HepG2 (cell line): ENCODE data around the gene THOC6. TPM values are rescaled to one million over a fixed set of nuclear protein-coding genes. Genes with fewer than 3 reads are reported as not detected.

Experiments
- ELF3 ChIP-seq: IDR thresholded peaks from 2 replicates; pipeline ENCODE4 v1.6.1; 2016; ENCODE audit warnings: missing genetic modification reagents, missing compliant biosample characterization
- FOXJ3 ChIP-seq: sonication (generic); formaldehyde crosslinking; IDR thresholded peaks from 2 replicates; pipeline ENCODE4 v1.4.0; 2020; ENCODE audit warnings: missing genetic modification reagents, mild to moderate bottlenecking, borderline replicate concordance
- GTF3A ChIP-seq: sonication (generic); formaldehyde crosslinking; conservative IDR thresholded peaks from 2 replicates; pipeline ENCODE4 v1.4.0; 2020; ENCODE audit warnings: mild to moderate bottlenecking, missing genetic modification reagents
- JARID2 ChIP-seq: sonication (generic); formaldehyde crosslinking; IDR thresholded peaks from 2 replicates; pipeline ENCODE4 v1.8.1; 2023; ENCODE audit warnings: missing genetic modification reagents, inconsistent platforms; ENCODE audit not compliant: insufficient replicate concordance
- NONO ChIP-seq, 2 experiments: fragments of 450-650 bp in 1 of 2; sonication (generic) in 1 of 2; formaldehyde crosslinking in 1 of 2; IDR thresholded peaks in 1 of 2; conservative IDR thresholded peaks in 1 of 2; 2 replicates each; pipeline versions ENCODE4 v1.6.1 to v1.8.0; 2017 to 2022; ENCODE audit warnings: mild to moderate bottlenecking in 1 of 2, missing genetic modification reagents in 1 of 2, moderate library complexity in 1 of 2
- SALL1 ChIP-seq: sonication (generic); formaldehyde crosslinking; IDR thresholded peaks from 2 replicates; pipeline ENCODE4 v1.8.0; 2022; ENCODE audit warnings: mild to moderate bottlenecking, missing genetic modification reagents
- ZBTB3 ChIP-seq: sonication (generic); formaldehyde crosslinking; IDR thresholded peaks from 2 replicates; pipeline ENCODE4 v1.4.0; 2020; ENCODE audit warnings: low read depth, mild to moderate bottlenecking, moderate library complexity, missing genetic modification reagents, borderline replicate concordance
- ZFP82 ChIP-seq: sonication (generic); formaldehyde crosslinking; IDR thresholded peaks from 2 replicates; pipeline ENCODE4 v1.5.1; 2020; ENCODE audit warnings: mild to moderate bottlenecking, missing genetic modification reagents, borderline replicate concordance
- ZNF24 ChIP-seq: fragments of 450-650 bp; IDR thresholded peaks from 2 replicates; pipeline ENCODE4 v1.6.1; 2017; ENCODE audit warnings: antibody characterized with exemption, mild to moderate bottlenecking
- ZNF44 ChIP-seq: sonication (generic); formaldehyde crosslinking; IDR thresholded peaks from 2 replicates; pipeline ENCODE4 v1.5.1; 2020; ENCODE audit warnings: mild to moderate bottlenecking, missing genetic modification reagents
- ZNF484 ChIP-seq: sonication (generic); formaldehyde crosslinking; IDR thresholded peaks from 2 replicates; pipeline ENCODE4 v1.5.1; 2020; ENCODE audit warnings: mild to moderate bottlenecking, low read depth, missing genetic modification reagents, borderline replicate concordance
- ZNF546 ChIP-seq: sonication (generic); formaldehyde crosslinking; conservative IDR thresholded peaks from 2 replicates; pipeline ENCODE4 v1.8.1; 2023; ENCODE audit warnings: mild to moderate bottlenecking, missing genetic modification reagents
- ZNF570 ChIP-seq: sonication (generic); formaldehyde crosslinking; IDR thresholded peaks from 2 replicates; pipeline ENCODE4 v1.4.0; 2020; ENCODE audit warnings: mild to moderate bottlenecking, missing genetic modification reagents, borderline replicate concordance
- ZNF879 ChIP-seq: sonication (generic); formaldehyde crosslinking; IDR thresholded peaks from 2 replicates; pipeline ENCODE4 v1.8.1; 2023; ENCODE audit warnings: missing genetic modification reagents
- ZSCAN12 ChIP-seq: sonication (generic); formaldehyde crosslinking; IDR thresholded peaks from 2 replicates; pipeline ENCODE4 v1.9.0; 2021; ENCODE audit warnings: mild to moderate bottlenecking, missing genetic modification reagents
- polyA plus RNA-seq, 8 experiments: library from polyadenylated mRNA; depleted of rRNA in 3 of 8; stranded (reverse) in 7 of 8; unstranded in 1 of 8; fragments of >200 nt; fragmentation: Illumina TruSeq in 4 of 8; extraction: Trizol in 4 of 8; gene quantifications; 2 replicates each; pipeline versions ENCODE4 v1.2.1 to v1.2.3, GENCODE V29; 2011 to 2016; ENCODE audit warnings: low read depth in 4 of 8, missing spikeins in 1 of 8, mixed read lengths in 1 of 8; ENCODE audit not compliant: insufficient read depth in 1 of 8
- total RNA-seq, 5 experiments: library from RNA; depleted of rRNA; stranded (reverse); fragments of >200 nt; fragmentation: Illumina TruSeq; extraction: Trizol; gene quantifications; 2 replicates each; pipeline ENCODE4 v1.2.3, GENCODE V29; 2016; ENCODE audit warnings: low read depth in 1 of 5
- TF ChIP-seq, protein P1 (sequence below): sonication (generic); formaldehyde crosslinking; IDR thresholded peaks from 2 replicates; pipeline ENCODE4 v1.4.0; 2020; ENCODE audit warnings: mild to moderate bottlenecking, low read depth, missing genetic modification reagents
- TF ChIP-seq, protein P2 (sequence below): sonication (generic); formaldehyde crosslinking; IDR thresholded peaks from 2 replicates; pipeline ENCODE4 v1.5.0; 2020; ENCODE audit warnings: missing genetic modification reagents
- TF ChIP-seq, protein P3 (sequence below): sonication (generic); formaldehyde crosslinking; conservative IDR thresholded peaks from 2 replicates; pipeline ENCODE4 v1.4.0; 2020; ENCODE audit warnings: missing genetic modification reagents
- TF ChIP-seq, protein P4 (sequence below): IDR thresholded peaks from 2 replicates; pipeline ENCODE4 v1.6.1; 2012; ENCODE audit warnings: low read length, improper control_type of control experiment

The THOC6 gene
- total and polyA plus RNA-seq, 2 of the 13 experiments (the other 11 are each of a cell fraction or from before 2014, with no cell fraction given), result 32.1 to 37.0 TPM

DNA sequence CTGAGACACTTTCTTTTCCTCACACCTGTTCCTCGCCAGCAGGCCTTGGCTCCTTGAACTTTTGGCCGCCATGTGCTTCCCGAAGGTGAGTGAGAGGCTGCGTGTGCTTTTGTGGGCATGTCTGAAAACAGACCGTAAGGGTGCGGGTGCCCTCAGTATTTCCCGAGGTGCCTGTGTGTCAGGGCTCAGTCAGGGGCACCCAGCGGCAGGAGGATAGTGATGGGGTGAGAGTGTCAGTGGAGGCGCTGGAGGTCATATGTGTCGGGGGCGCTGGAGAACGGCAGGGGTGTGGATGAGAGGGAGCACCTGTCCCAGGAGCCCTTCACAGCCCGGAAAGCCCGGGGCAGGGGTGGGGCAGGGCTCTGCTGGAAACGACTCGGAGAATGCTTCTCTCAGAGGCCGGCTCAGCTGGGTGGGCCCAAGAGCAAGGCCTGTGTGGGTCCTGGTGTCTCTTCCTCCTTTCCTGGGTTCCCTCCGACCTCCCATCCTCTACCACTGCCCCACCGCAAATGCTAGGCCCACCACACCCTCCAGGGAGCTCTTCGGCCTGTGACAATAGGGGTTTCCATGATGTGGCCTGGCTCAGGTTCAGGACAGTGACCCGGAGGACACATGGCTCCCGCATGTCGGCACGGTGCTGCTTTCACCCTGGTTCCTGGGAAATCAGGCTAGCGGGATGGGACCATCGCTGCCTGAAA is 42.1 kb downstream of the THOC6 start (continued):
- TF ChIP-seq, protein P1, sequence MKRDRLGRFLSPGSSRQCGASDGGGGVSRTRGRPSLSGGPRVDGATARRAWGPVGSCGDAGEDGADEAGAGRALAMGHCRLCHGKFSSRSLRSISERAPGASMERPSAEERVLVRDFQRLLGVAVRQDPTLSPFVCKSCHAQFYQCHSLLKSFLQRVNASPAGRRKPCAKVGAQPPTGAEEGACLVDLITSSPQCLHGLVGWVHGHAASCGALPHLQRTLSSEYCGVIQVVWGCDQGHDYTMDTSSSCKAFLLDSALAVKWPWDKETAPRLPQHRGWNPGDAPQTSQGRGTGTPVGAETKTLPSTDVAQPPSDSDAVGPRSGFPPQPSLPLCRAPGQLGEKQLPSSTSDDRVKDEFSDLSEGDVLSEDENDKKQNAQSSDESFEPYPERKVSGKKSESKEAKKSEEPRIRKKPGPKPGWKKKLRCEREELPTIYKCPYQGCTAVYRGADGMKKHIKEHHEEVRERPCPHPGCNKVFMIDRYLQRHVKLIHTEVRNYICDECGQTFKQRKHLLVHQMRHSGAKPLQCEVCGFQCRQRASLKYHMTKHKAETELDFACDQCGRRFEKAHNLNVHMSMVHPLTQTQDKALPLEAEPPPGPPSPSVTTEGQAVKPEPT (CRISPR knock-in tag), result peak; percentile 27
- TF ChIP-seq, protein P2, sequence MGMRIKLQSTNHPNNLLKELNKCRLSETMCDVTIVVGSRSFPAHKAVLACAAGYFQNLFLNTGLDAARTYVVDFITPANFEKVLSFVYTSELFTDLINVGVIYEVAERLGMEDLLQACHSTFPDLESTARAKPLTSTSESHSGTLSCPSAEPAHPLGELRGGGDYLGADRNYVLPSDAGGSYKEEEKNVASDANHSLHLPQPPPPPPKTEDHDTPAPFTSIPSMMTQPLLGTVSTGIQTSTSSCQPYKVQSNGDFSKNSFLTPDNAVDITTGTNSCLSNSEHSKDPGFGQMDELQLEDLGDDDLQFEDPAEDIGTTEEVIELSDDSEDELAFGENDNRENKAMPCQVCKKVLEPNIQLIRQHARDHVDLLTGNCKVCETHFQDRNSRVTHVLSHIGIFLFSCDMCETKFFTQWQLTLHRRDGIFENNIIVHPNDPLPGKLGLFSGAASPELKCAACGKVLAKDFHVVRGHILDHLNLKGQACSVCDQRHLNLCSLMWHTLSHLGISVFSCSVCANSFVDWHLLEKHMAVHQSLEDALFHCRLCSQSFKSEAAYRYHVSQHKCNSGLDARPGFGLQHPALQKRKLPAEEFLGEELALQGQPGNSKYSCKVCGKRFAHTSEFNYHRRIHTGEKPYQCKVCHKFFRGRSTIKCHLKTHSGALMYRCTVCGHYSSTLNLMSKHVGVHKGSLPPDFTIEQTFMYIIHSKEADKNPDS, result 0 out of 2 replicates have a peak, but pooled peaks have one; percentile 0
- no peak for TF ChIP-seq ELF3 (CRISPR knock-in tag)
- TF ChIP-seq, protein P3, sequence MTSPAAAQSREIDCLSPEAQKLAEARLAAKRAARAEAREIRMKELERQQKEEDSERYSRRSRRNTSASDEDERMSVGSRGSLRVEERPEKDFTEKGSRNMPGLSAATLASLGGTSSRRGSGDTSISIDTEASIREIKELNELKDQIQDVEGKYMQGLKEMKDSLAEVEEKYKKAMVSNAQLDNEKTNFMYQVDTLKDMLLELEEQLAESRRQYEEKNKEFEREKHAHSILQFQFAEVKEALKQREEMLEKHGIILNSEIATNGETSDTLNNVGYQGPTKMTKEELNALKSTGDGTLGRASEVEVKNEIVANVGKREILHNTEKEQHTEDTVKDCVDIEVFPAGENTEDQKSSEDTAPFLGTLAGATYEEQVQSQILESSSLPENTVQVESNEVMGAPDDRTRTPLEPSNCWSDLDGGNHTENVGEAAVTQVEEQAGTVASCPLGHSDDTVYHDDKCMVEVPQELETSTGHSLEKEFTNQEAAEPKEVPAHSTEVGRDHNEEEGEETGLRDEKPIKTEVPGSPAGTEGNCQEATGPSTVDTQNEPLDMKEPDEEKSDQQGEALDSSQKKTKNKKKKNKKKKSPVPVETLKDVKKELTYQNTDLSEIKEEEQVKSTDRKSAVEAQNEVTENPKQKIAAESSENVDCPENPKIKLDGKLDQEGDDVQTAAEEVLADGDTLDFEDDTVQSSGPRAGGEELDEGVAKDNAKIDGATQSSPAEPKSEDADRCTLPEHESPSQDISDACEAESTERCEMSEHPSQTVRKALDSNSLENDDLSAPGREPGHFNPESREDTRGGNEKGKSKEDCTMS (CRISPR knock-in tag), result no peak
- TF ChIP-seq ZNF44, result no peak
- no peak for TF ChIP-seq FOXJ3 (CRISPR knock-in tag)
- TF ChIP-seq ZNF570 (CRISPR knock-in tag), result no peak
- TF ChIP-seq ZBTB3 (CRISPR knock-in tag), result no peak
- TF ChIP-seq ZSCAN12, result no peak
- TF ChIP-seq GTF3A (CRISPR knock-in tag), result no peak
- TF ChIP-seq, protein P4, sequence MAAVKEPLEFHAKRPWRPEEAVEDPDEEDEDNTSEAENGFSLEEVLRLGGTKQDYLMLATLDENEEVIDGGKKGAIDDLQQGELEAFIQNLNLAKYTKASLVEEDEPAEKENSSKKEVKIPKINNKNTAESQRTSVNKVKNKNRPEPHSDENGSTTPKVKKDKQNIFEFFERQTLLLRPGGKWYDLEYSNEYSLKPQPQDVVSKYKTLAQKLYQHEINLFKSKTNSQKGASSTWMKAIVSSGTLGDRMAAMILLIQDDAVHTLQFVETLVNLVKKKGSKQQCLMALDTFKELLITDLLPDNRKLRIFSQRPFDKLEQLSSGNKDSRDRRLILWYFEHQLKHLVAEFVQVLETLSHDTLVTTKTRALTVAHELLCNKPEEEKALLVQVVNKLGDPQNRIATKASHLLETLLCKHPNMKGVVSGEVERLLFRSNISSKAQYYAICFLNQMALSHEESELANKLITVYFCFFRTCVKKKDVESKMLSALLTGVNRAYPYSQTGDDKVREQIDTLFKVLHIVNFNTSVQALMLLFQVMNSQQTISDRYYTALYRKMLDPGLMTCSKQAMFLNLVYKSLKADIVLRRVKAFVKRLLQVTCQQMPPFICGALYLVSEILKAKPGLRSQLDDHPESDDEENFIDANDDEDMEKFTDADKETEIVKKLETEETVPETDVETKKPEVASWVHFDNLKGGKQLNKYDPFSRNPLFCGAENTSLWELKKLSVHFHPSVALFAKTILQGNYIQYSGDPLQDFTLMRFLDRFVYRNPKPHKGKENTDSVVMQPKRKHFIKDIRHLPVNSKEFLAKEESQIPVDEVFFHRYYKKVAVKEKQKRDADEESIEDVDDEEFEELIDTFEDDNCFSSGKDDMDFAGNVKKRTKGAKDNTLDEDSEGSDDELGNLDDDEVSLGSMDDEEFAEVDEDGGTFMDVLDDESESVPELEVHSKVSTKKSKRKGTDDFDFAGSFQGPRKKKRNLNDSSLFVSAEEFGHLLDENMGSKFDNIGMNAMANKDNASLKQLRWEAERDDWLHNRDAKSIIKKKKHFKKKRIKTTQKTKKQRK, result no peak
- TF ChIP-seq ZNF546 (CRISPR knock-in tag), result no peak
- no peak for TF ChIP-seq JARID2 (CRISPR knock-in tag)
- no peak for TF ChIP-seq ZNF484 (CRISPR knock-in tag)
- TF ChIP-seq ZFP82 (CRISPR knock-in tag), result no peak; the same call in 1 of the 2 replicates
- TF ChIP-seq NONO (IDR thresholded peaks at IDR 0.05), result no peak
- no peak for TF ChIP-seq NONO (CRISPR knock-in tag; conservative IDR thresholded peaks at IDR 0.05)
- TF ChIP-seq ZNF24, result no peak
- 0 out of 2 replicates have a peak, but pooled peaks have one; percentile 52 for TF ChIP-seq ZNF879 (CRISPR knock-in tag)
- no peak for TF ChIP-seq SALL1
